ENCODE results near the gene CDK2AP2.

DNA sequence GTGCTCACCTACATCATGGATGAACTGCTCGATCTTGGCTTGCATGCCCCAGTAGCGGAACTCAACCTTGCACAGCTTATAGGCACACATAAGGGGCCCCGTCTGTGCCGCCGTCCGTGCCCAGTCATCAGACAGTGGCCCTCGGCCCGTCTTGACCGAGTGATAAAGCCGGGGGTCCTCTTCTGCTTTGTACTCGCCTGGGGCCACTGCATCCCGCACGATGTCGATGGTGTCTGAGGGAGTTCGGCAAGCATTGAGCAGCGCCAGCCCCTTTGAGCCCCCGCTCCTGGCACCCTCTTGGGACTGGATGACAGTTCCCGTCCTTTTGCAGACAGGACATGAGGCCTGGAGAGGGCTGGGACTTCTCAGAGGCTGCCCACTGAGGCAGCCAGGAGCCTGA lies 6.1 kb downstream of the CDK2AP2 start:
- TF ChIP-seq, protein P1, sequence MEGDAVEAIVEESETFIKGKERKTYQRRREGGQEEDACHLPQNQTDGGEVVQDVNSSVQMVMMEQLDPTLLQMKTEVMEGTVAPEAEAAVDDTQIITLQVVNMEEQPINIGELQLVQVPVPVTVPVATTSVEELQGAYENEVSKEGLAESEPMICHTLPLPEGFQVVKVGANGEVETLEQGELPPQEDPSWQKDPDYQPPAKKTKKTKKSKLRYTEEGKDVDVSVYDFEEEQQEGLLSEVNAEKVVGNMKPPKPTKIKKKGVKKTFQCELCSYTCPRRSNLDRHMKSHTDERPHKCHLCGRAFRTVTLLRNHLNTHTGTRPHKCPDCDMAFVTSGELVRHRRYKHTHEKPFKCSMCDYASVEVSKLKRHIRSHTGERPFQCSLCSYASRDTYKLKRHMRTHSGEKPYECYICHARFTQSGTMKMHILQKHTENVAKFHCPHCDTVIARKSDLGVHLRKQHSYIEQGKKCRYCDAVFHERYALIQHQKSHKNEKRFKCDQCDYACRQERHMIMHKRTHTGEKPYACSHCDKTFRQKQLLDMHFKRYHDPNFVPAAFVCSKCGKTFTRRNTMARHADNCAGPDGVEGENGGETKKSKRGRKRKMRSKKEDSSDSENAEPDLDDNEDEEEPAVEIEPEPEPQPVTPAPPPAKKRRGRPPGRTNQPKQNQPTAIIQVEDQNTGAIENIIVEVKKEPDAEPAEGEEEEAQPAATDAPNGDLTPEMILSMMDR (IDR thresholded peaks at IDR 0.05; ENCODE audit: low read length): no peak
- TF ChIP-seq EZH2 (IDR thresholded peaks at IDR 0.05; ENCODE audit: borderline replicate concordance, low read length): no peak
